Sigmoid colon (tissue), 4 donors: ENCODE data around the gene TBCE.

Experiments
- CTCF ChIP-seq, 4 experiments: fragments of 450-650 bp in 3 of 4; fragments of 200-600 bp in 1 of 4; IDR thresholded peaks; one replicate each; pipeline ENCODE4 v1.5.1; 2016 to 2019; ENCODE audit warnings: antibody characterized with exemption in 4 of 4, mild to moderate bottlenecking in 3 of 4, moderate library complexity in 2 of 4
- EP300 ChIP-seq, 4 donors: sonication (generic); formaldehyde crosslinking; IDR thresholded peaks; one replicate each; pipeline ENCODE4 v1.6.1; 2017; ENCODE audit warnings: antibody characterized with exemption in 4 of 4
- POLR2A ChIP-seq, 2 donors: fragments of 450-650 bp; IDR thresholded peaks; one replicate each; pipeline ENCODE4 v1.6.1; 2016; ENCODE audit warnings: antibody characterized with exemption in 2 of 2, mild to moderate bottlenecking in 2 of 2, moderate library complexity in 2 of 2
- POLR2AphosphoS5 ChIP-seq, 4 donors: sonication (generic); formaldehyde crosslinking; IDR thresholded peaks; one replicate each; pipeline ENCODE4 v1.6.1; 2017; ENCODE audit warnings: antibody characterized with exemption in 4 of 4

- TF ChIP-seq EP300 (IDR thresholded peaks at IDR 0.05) = no peak
- no peak for TF ChIP-seq POLR2AphosphoS5 (IDR thresholded peaks at IDR 0.05)
- no peak for TF ChIP-seq CTCF (IDR thresholded peaks at IDR 0.05)
- TF ChIP-seq POLR2A (IDR thresholded peaks at IDR 0.05) = no peak
Measured at GRCh38 chr1:235450433-235450832, 83.2 kb downstream of the TBCE start.
